K562 (cell line): Measurements from ENCODE around the gene TRPM2. TPM values are rescaled to one million over a fixed set of nuclear protein-coding genes. Genes with fewer than 3 reads are reported as not detected.

ENCODE experiments used
- ATAC-seq: fragments of 200-7000 bp; cut with Tn5 transposase; 3 replicates; pipeline ENCODE4 v1.9.1; 2020; ENCODE audit warnings: moderate library complexity
- BruUV-seq: library from RNA; stranded (reverse); fragments of 400-500 nt; replicated peaks from 2 replicates; lab custom pipeline; 2021; lab: Mats Ljungman, UMichigan
- CTCF ChIA-PET: fragments of 300-600 bp; formaldehyde crosslinking; extraction: SDS; loops from one replicate; lab custom pipeline; 2021; ENCODE audit warnings: low intra/inter-chr PET ratio; lab: Yijun Ruan, JAX
- POLR2A ChIA-PET: fragments of 300-600, 350-650 bp; sonication (Branson Sonifier 250); formaldehyde crosslinking; extraction: SDS; loops from one replicate; lab custom pipeline; 2021; ENCODE audit warnings: antibody characterized with exemption, inconsistent platforms; lab: Yijun Ruan, JAX
- DNase-seq, 4 experiments: peaks; one replicate each; pipeline versions ENCODE4 v3.0.0 to v3.0.0-alpha.2; 2011 to 2018; ENCODE audit warnings: low spot score in 3 of 4, mixed read lengths in 3 of 4; ENCODE audit errors: extremely low read depth in 1 of 4
- FAIRE-seq: peaks from 2 replicates; lab custom pipeline; 2011; peaks lifted over from hg19 to GRCh38; lab: Jason Lieb, UNC
- H2AFZ ChIP-seq: 2 replicates; pipeline ENCODE4 v1.6.0; 2011; ENCODE audit warnings: low read depth, low read length, control low read depth, inconsistent platforms
- H3K27ac ChIP-seq: fragments of 200-600 bp; 3 replicates; pipeline ENCODE4 v1.8.0; 2011; ENCODE audit warnings: low read depth, mild to moderate bottlenecking, control low read depth, inconsistent platforms, low read length, moderate library complexity, mixed read lengths; ENCODE audit errors: extremely low read depth
- H3K27me3 ChIP-seq, 2 experiments: fragments of 300-600 bp in 1 of 2; 2 replicates in 1 of 2; 3 replicates in 1 of 2; pipeline versions ENCODE4 v1.6.0 to v1.8.0; 2011; ENCODE audit warnings: inconsistent platforms in 2 of 2, low read length in 2 of 2, mild to moderate bottlenecking in 1 of 2, mixed read lengths in 1 of 2, moderate library complexity in 1 of 2; ENCODE audit not compliant: control insufficient read depth in 2 of 2, insufficient read depth in 2 of 2
- H3K36me3 ChIP-seq: fragments of 300-600 bp; 3 replicates; pipeline ENCODE4 v1.8.0; 2011; ENCODE audit warnings: mild to moderate bottlenecking, low read length, inconsistent platforms; ENCODE audit not compliant: control insufficient read depth, insufficient read depth
- H3K4me1 ChIP-seq, 2 experiments: fragments of 200-600 bp in 1 of 2; replicated peaks in 1 of 2; 2 replicates in 1 of 2; 3 replicates in 1 of 2; pipeline versions ENCODE4 v1.5.1 to v1.8.0; 2011; ENCODE audit warnings: inconsistent platforms in 2 of 2, low read length in 2 of 2, mild to moderate bottlenecking in 1 of 2, mixed read lengths in 1 of 2, moderate library complexity in 1 of 2; ENCODE audit not compliant: control insufficient read depth in 2 of 2, insufficient read depth in 2 of 2
- H3K4me2 ChIP-seq: 2 replicates; pipeline ENCODE4 v1.6.1; 2011; ENCODE audit warnings: low read length, control low read depth, inconsistent platforms, mixed read lengths; ENCODE audit not compliant: insufficient read depth
- H3K4me3 ChIP-seq: fragments of 200-600 bp; sonication (generic), shearing (Covaris generic); 2 replicates; pipeline ENCODE4 v1.5.1; 2016; ENCODE audit warnings: control low read depth, inconsistent platforms
- H3K79me2 ChIP-seq: fragments of 200-600 bp; 3 replicates; pipeline ENCODE4 v1.8.0; 2011; ENCODE audit warnings: low read length, inconsistent platforms; ENCODE audit not compliant: control insufficient read depth, insufficient read depth
- H3K9ac ChIP-seq, 2 experiments: 2 replicates each; pipeline versions ENCODE4 v1.6.0 to v1.6.1; 2011; ENCODE audit warnings: low read depth in 2 of 2, low read length in 2 of 2, control low read depth in 1 of 2, inconsistent platforms in 1 of 2, mild to moderate bottlenecking in 1 of 2, mixed read lengths in 1 of 2; ENCODE audit not compliant: insufficient read depth in 1 of 2
- H3K9me1 ChIP-seq: one replicate; pipeline ENCODE4 v1.6.0; 2011; ENCODE audit warnings: inconsistent platforms, mild to moderate bottlenecking, low read length, moderate library complexity; ENCODE audit not compliant: control insufficient read depth, insufficient read depth
- H3K9me3 ChIP-seq: replicated peaks from 2 replicates; pipeline ENCODE4 v1.5.1; 2011; ENCODE audit warnings: low read depth, low read length, inconsistent platforms; ENCODE audit not compliant: control insufficient read depth, insufficient read depth
- H4K20me1 ChIP-seq: replicated peaks from 2 replicates; pipeline ENCODE4 v1.6.1; 2011; ENCODE audit warnings: low read length, inconsistent platforms, mixed read lengths; ENCODE audit not compliant: control insufficient read depth, insufficient read depth
- ZMIZ1 ChIP-seq, 2 experiments: fragments of 150-350 bp in 1 of 2; IDR thresholded peaks; 2 replicates each; pipeline ENCODE4 v1.6.1; 2012 to 2016; ENCODE audit warnings: low read depth in 2 of 2, low read length in 2 of 2, mild to moderate bottlenecking in 1 of 2, moderate library complexity in 1 of 2
- WGBS: fragments of 100-300 bp; shearing (Covaris generic); methylation state at CpG from one replicate; pipeline ENCODE4 v1.1.6; 2016; ENCODE audit warnings: low coverage, mixed read lengths; ENCODE audit not compliant: insufficient coverage; ENCODE audit errors: missing lambda C conversion rate; 5-methylcytosine and 5-hydroxymethylcytosine counted together
- in situ Hi-C: fragments of 300-500 bp; cut with MboI; formaldehyde crosslinking; loops from 4 replicates; pipeline ENCODE4 v1.15.0; 2018; ENCODE audit warnings: inconsistent platforms, mixed read lengths
- intact Hi-C: fragments of 100-400 bp; cut with micrococcal nuclease; formaldehyde crosslinking; loops from 2 replicates; pipeline ENCODE4 v1.14.2; 2022
- polyA plus RNA-seq, 8 experiments: library from polyadenylated mRNA; depleted of rRNA in 4 of 8; stranded (reverse) in 5 of 8; unstranded in 3 of 8; fragments of >200 nt; fragmentation: Nextera tagmentation in 2 of 8; fragmentation: Illumina TruSeq in 1 of 8; extraction: Ambion mirVana in 2 of 8; extraction: Trizol in 1 of 8; gene quantifications; 2 replicates each; pipeline versions ENCODE4 v1.2.1 to v1.2.3, GENCODE V29; 2011 to 2014; ENCODE audit warnings: inconsistent platforms in 1 of 8, missing spikeins in 1 of 8
- total RNA-seq, 7 experiments: library from RNA; depleted of rRNA in 6 of 7; stranded (reverse); fragments of >200 nt in 6 of 7; fragmentation: Illumina TruSeq in 2 of 7; extraction: Trizol in 2 of 7; gene quantifications; 2 replicates each; pipeline versions ENCODE4 v1.2.1 to v1.2.3, GENCODE V29; 2011 to 2021; ENCODE audit warnings: low replicate concordance in 1 of 7

TRPM2 gene
- total and polyA plus RNA-seq, 9 of the 15 experiments (the other 6 are each of a cell fraction or from before 2014, with no cell fraction given) = 0.33 to 2.1 (median 0.98) TPM; not detected in 2

GRCh38 chr21:44348861-44349260 is 4.6 kb upstream of the TRPM2 start:
- no peaks in the 10 kb centered on the region for H3K9me1 ChIP-seq
- H3K9ac ChIP-seq = no peak overlapping the region
- no peak overlapping the region for H3K4me2 ChIP-seq
- peaks cover 0 to 25% of the 10 kb centered on the region in 2 experiments; a peak in 2 of 5 replicates for H3K4me1 ChIP-seq
- no peak overlapping the region for H2AFZ ChIP-seq
- no peak for FAIRE-seq
- no peak overlapping the region for H3K27ac ChIP-seq
- in situ Hi-C loops = no loop called here
- H3K36me3 ChIP-seq = no peaks in the 10 kb centered on the region
- CTCF ChIA-PET = no interaction called here
- no peak for TF ChIP-seq ZMIZ1 (IDR thresholded peaks at IDR 0.05; ENCODE audit: low read depth in 2 of 2, low read length in 2 of 2)
- TF ChIP-seq, all 486 proteins: peak for 0
- H4K20me1 ChIP-seq = no peaks in the 10 kb centered on the region; the same call in none of the 2 replicates
- ATAC-seq = peak; percentile 48
- peaks cover 60 to 84% of the 10 kb centered on the region in 2 experiments for H3K27me3 ChIP-seq
- no peaks in the 10 kb centered on the region for H3K79me2 ChIP-seq
- no peak for DNase-seq
- H3K9me3 ChIP-seq = no peaks in the 10 kb centered on the region
- POLR2A ChIA-PET = no interaction called here
- no peak overlapping the region for H3K4me3 ChIP-seq
- BruUV-seq = no TSS peak
- WGBS = 19% methylated on average over 19 of the region's 19 CpGs
- intact Hi-C loops = no loop called here
